GM21737 (cell line): ENCODE data around the gene PRRT4.

Experiments used
- ATAC-seq: cut with Tn5 transposase; IDR thresholded peaks from one replicate; pipeline ENCODE4 v1.9.1; 2021; ENCODE audit warnings: mild to moderate bottlenecking, moderate library complexity; ENCODE audit not compliant: unreplicated experiment

Gene PRRT4

GRCh38 chr7:128395748-128396147 lies 34.3 kb upstream of the PRRT4 start:
- no peak for ATAC-seq

- ATAC-seq, result no peak
These were observed 33.5 kb upstream of the PRRT4 start for GRCh38 chr7:128394904-128395496.

GRCh38 chr7:128393526-128394330 lies 32.2 kb upstream of the PRRT4 start:
- no peak for ATAC-seq

- no peak for ATAC-seq
These were observed 31.2 kb upstream of the PRRT4 start for GRCh38 chr7:128392446-128393327.

- no peak for ATAC-seq
These were observed 30.3 kb upstream of the PRRT4 start for GRCh38 chr7:128391805-128392204.

GRCh38 chr7:128390871-128391565 lies 29.5 kb upstream of the PRRT4 start:
- ATAC-seq, result no peak

GRCh38 chr7:128389618-128390329 lies 28.3 kb upstream of the PRRT4 start:
- no peak for ATAC-seq

- ATAC-seq, result no peak
These were observed 27.7 kb upstream of the PRRT4 start for GRCh38 chr7:128389085-128389617.

- ATAC-seq, result no peak
These were observed 26.6 kb upstream of the PRRT4 start for GRCh38 chr7:128388145-128388485.

GRCh38 chr7:128387216-128388144 lies 26.0 kb upstream of the PRRT4 start:
- peak; percentile 62 for ATAC-seq

GRCh38 chr7:128385988-128386925 lies 24.8 kb upstream of the PRRT4 start:
- no peak for ATAC-seq

GRCh38 chr7:128384726-128385125 lies 23.2 kb upstream of the PRRT4 start:
- no peak for ATAC-seq

- ATAC-seq, result no peak
These were observed 22.3 kb upstream of the PRRT4 start for GRCh38 chr7:128383776-128384175.

- no peak for ATAC-seq
These were observed 19.8 kb upstream of the PRRT4 start for GRCh38 chr7:128381161-128381821.

GRCh38 chr7:128380483-128381106 lies 19.1 kb upstream of the PRRT4 start:
- no peak for ATAC-seq

- no peak for ATAC-seq
These were observed 18.5 kb upstream of the PRRT4 start for GRCh38 chr7:128379900-128380479.

- ATAC-seq, result no peak
These were observed 17.1 kb upstream of the PRRT4 start for GRCh38 chr7:128378637-128379036.
